ENCODE results near the gene OR6C3. TPM values are rescaled to one million over a fixed set of nuclear protein-coding genes. Genes with fewer than 3 reads are reported as not detected.
"Not testable (repeated sequence)": the region's sequence is repeated elsewhere in the genome, so short reads cannot be mapped to it uniquely, and the experiment has no call there.

Gene OR6C3
- not detected for polyA plus RNA-seq (2013, experiment 1 of 4)
- not detected for polyA plus RNA-seq (2013, experiment 2 of 4)
- not detected for polyA plus RNA-seq (2013, experiment 3 of 4)
- not detected for polyA plus RNA-seq (2013, experiment 4 of 4)

GRCh38 chr12:55330446-55330845 is at the start of gene OR6C3:
OR6C3 (plus strand) TSS chr12:55330746; CDS start chr12:55331701, 955 bp downstream.
- no peak within 1 kb of the TSS for H3K27ac ChIP-seq (ENCODE audit: insufficient read depth, low read depth, low read length, poor library complexity, severe bottlenecking)
- 92 to 100% methylated on average over 1 of the region's 1 CpG for WGBS, 2 experiments

GRCh38 chr12:55280991-55281390 is 49.6 kb upstream of the OR6C3 start:
- H3K27me3 ChIP-seq (ENCODE audit: control insufficient read depth, insufficient read depth, low read length, poor library complexity, severe bottlenecking), result no peaks in the 10 kb centered on the region
- 73 to 94% methylated on average over 2 of the region's 2 CpGs for WGBS, 2 experiments
- H3K4me3 ChIP-seq (ENCODE audit: insufficient read depth, low read depth, low read length), result no peak overlapping the region

More at GRCh38 chr12:55330446-55330845, at the start of gene OR6C3:
- no peaks in the 10 kb centered on the region for H3K36me3 ChIP-seq (ENCODE audit: control insufficient read depth, insufficient read depth, low read length)
- H3K9me3 ChIP-seq (ENCODE audit: control insufficient read depth, low read length), result no peaks in the 10 kb centered on the region
- H3K27me3 ChIP-seq (ENCODE audit: control insufficient read depth, insufficient read depth, low read length, poor library complexity, severe bottlenecking), result no peaks in the 10 kb centered on the region
- H3K4me3 ChIP-seq (ENCODE audit: insufficient read depth, low read depth, low read length), result no peak within 1 kb of the TSS
- no peaks in the 10 kb centered on the region for H3K4me1 ChIP-seq (ENCODE audit: control insufficient read depth, insufficient read depth, low read length)

GRCh38 chr12:55289999-55290398 is 40.5 kb upstream of the OR6C3 start:
- Histone ChIP-seq H3K9me3 (ENCODE audit: control insufficient read depth, low read length) (no peaks in the 10 kb centered on the region), H3K27me3 (ENCODE audit: control insufficient read depth, insufficient read depth, low read length, poor library complexity, severe bottlenecking) (no peaks in the 10 kb centered on the region), H3K4me3 (ENCODE audit: insufficient read depth, low read depth, low read length) (no peak overlapping the region), H3K36me3 (ENCODE audit: control insufficient read depth, insufficient read depth, low read length) (no peaks in the 10 kb centered on the region), H3K4me1 (ENCODE audit: control insufficient read depth, insufficient read depth, low read length) (no peaks in the 10 kb centered on the region), H3K27ac (ENCODE audit: insufficient read depth, low read depth, low read length, poor library complexity, severe bottlenecking) (no peak overlapping the region)
- WGBS, 2 experiments, result 73 to 77% methylated on average over 2 of the region's 2 CpGs

More at GRCh38 chr12:55280991-55281390, 49.6 kb upstream of the OR6C3 start:
- no peaks in the 10 kb centered on the region for H3K36me3 ChIP-seq (ENCODE audit: control insufficient read depth, insufficient read depth, low read length)
- H3K27ac ChIP-seq (ENCODE audit: insufficient read depth, low read depth, low read length, poor library complexity, severe bottlenecking), result no peak overlapping the region
- peaks cover 2% of the 10 kb centered on the region for H3K9me3 ChIP-seq (ENCODE audit: control insufficient read depth, low read length)
- no peaks in the 10 kb centered on the region for H3K4me1 ChIP-seq (ENCODE audit: control insufficient read depth, insufficient read depth, low read length)

- WGBS, 2 experiments, result 100% methylated on average over 1 of the region's 2 CpGs; no CpG with 5 or more reads in 1 of the 2 experiments
- Histone ChIP-seq H3K4me3 (ENCODE audit: insufficient read depth, low read depth, low read length) (no peak within 1 kb of the TSS), H3K27me3 (ENCODE audit: control insufficient read depth, insufficient read depth, low read length, poor library complexity, severe bottlenecking) (no peaks in the 10 kb centered on the region), H3K9me3 (ENCODE audit: control insufficient read depth, low read length) (no peaks in the 10 kb centered on the region), H3K27ac (ENCODE audit: insufficient read depth, low read depth, low read length, poor library complexity, severe bottlenecking) (no peak within 1 kb of the TSS), H3K4me1 (ENCODE audit: control insufficient read depth, insufficient read depth, low read length) (no peaks in the 10 kb centered on the region), H3K36me3 (ENCODE audit: control insufficient read depth, insufficient read depth, low read length) (no peaks in the 10 kb centered on the region)
These were observed 34.1 kb upstream of the OR6C3 start, which contains the start of gene OR6C6 for GRCh38 chr12:55296469-55296868. OR6C6 (minus strand) TSS chr12:55296569; CDS start chr12:55295232, 1,337 bp downstream.

- Histone ChIP-seq H3K27me3 (ENCODE audit: control insufficient read depth, insufficient read depth, low read length, poor library complexity, severe bottlenecking) (no peaks in the 10 kb centered on the region), H3K36me3 (ENCODE audit: control insufficient read depth, insufficient read depth, low read length) (no peaks in the 10 kb centered on the region), H3K9me3 (ENCODE audit: control insufficient read depth, low read length) (no peaks in the 10 kb centered on the region), H3K27ac (ENCODE audit: insufficient read depth, low read depth, low read length, poor library complexity, severe bottlenecking) (no peak within 1 kb of the TSS), H3K4me3 (ENCODE audit: insufficient read depth, low read depth, low read length) (no peak within 1 kb of the TSS), H3K4me1 (ENCODE audit: control insufficient read depth, insufficient read depth, low read length) (no peaks in the 10 kb centered on the region)
- WGBS, 2 experiments, result 96 to 97% methylated on average over 2 of the region's 2 CpGs
These were observed 16.5 kb upstream of the OR6C3 start, which contains the start of gene OR6C1 for GRCh38 chr12:55314043-55314442. OR6C1 (plus strand) TSS chr12:55314343; CDS start chr12:55320600, 6,257 bp downstream.

- no peaks in the 10 kb centered on the region for H3K9me3 ChIP-seq (ENCODE audit: control insufficient read depth, low read length)
- H3K27ac ChIP-seq (ENCODE audit: insufficient read depth, low read depth, low read length, poor library complexity, severe bottlenecking), result no peak overlapping the region
- no peaks in the 10 kb centered on the region for H3K27me3 ChIP-seq (ENCODE audit: control insufficient read depth, insufficient read depth, low read length, poor library complexity, severe bottlenecking)
- no peaks in the 10 kb centered on the region for H3K4me1 ChIP-seq (ENCODE audit: control insufficient read depth, insufficient read depth, low read length)
- WGBS, 2 experiments, result 95 to 100% methylated on average over 4 of the region's 4 CpGs
- H3K4me3 ChIP-seq (ENCODE audit: insufficient read depth, low read depth, low read length), result no peak overlapping the region
- no peaks in the 10 kb centered on the region for H3K36me3 ChIP-seq (ENCODE audit: control insufficient read depth, insufficient read depth, low read length)
These were observed 10.3 kb upstream of the OR6C3 start for GRCh38 chr12:55320201-55320600.

- H3K4me3 ChIP-seq (ENCODE audit: insufficient read depth, low read depth, low read length); H3K27me3 ChIP-seq (ENCODE audit: control insufficient read depth, insufficient read depth, low read length, poor library complexity, severe bottlenecking); H3K27ac ChIP-seq (ENCODE audit: insufficient read depth, low read depth, low read length, poor library complexity, severe bottlenecking); H3K4me1 ChIP-seq (ENCODE audit: control insufficient read depth, insufficient read depth, low read length); H3K9me3 ChIP-seq (ENCODE audit: control insufficient read depth, low read length); H3K36me3 ChIP-seq (ENCODE audit: control insufficient read depth, insufficient read depth, low read length): not testable (repeated sequence)
- WGBS, 2 experiments, result 96 to 97% methylated on average over 6 of the region's 6 CpGs
These were observed 4.7 kb upstream of the OR6C3 start for GRCh38 chr12:55325801-55326200.

- H3K9me3 ChIP-seq (ENCODE audit: control insufficient read depth, low read length), result no peaks in the 10 kb centered on the region
- 97 to 98% methylated on average over 10 of the region's 10 CpGs for WGBS, 2 experiments
- no peaks in the 10 kb centered on the region for H3K36me3 ChIP-seq (ENCODE audit: control insufficient read depth, insufficient read depth, low read length)
- H3K4me1 ChIP-seq (ENCODE audit: control insufficient read depth, insufficient read depth, low read length), result no peaks in the 10 kb centered on the region
- no peak overlapping the region for H3K27ac ChIP-seq (ENCODE audit: insufficient read depth, low read depth, low read length, poor library complexity, severe bottlenecking)
- no peaks in the 10 kb centered on the region for H3K27me3 ChIP-seq (ENCODE audit: control insufficient read depth, insufficient read depth, low read length, poor library complexity, severe bottlenecking)
- no peak overlapping the region for H3K4me3 ChIP-seq (ENCODE audit: insufficient read depth, low read depth, low read length)
These were observed 5.5 kb downstream of the OR6C3 start for GRCh38 chr12:55336002-55336401.

GRCh38 chr12:55355338-55355737 is 24.8 kb downstream of the OR6C3 start:
- not testable (repeated sequence) for H3K4me3 ChIP-seq (ENCODE audit: insufficient read depth, low read depth, low read length); H3K4me1 ChIP-seq (ENCODE audit: control insufficient read depth, insufficient read depth, low read length); H3K9me3 ChIP-seq (ENCODE audit: control insufficient read depth, low read length); H3K36me3 ChIP-seq (ENCODE audit: control insufficient read depth, insufficient read depth, low read length); H3K27me3 ChIP-seq (ENCODE audit: control insufficient read depth, insufficient read depth, low read length, poor library complexity, severe bottlenecking); H3K27ac ChIP-seq (ENCODE audit: insufficient read depth, low read depth, low read length, poor library complexity, severe bottlenecking)
- 85 to 89% methylated on average over 4 of the region's 4 CpGs for WGBS, 2 experiments

GRCh38 chr12:55362675-55363074 is 32.1 kb downstream of the OR6C3 start, which contains the start of gene OR6C75:
OR6C75 (plus strand) TSS chr12:55362975; CDS start chr12:55365111, 2,136 bp downstream.
- no peaks in the 10 kb centered on the region for H3K9me3 ChIP-seq (ENCODE audit: control insufficient read depth, low read length)
- H3K4me1 ChIP-seq (ENCODE audit: control insufficient read depth, insufficient read depth, low read length), result no peaks in the 10 kb centered on the region
- WGBS, 2 experiments, result 93 to 98% methylated on average over 3 to 4 of the region's 4 CpGs
- no peak within 1 kb of the TSS for H3K27ac ChIP-seq (ENCODE audit: insufficient read depth, low read depth, low read length, poor library complexity, severe bottlenecking)
- no peaks in the 10 kb centered on the region for H3K27me3 ChIP-seq (ENCODE audit: control insufficient read depth, insufficient read depth, low read length, poor library complexity, severe bottlenecking)
- no peaks in the 10 kb centered on the region for H3K36me3 ChIP-seq (ENCODE audit: control insufficient read depth, insufficient read depth, low read length)
- no peak within 1 kb of the TSS for H3K4me3 ChIP-seq (ENCODE audit: insufficient read depth, low read depth, low read length)
